ENCODE data around the gene C12orf42. TPM values are rescaled to one million over a fixed set of nuclear protein-coding genes. Genes with fewer than 3 reads are reported as not detected.

Gene C12orf42
- not detected for total RNA-seq

- no peak for TF ChIP-seq POLR2A (IDR thresholded peaks at IDR 0.05)
- TF ChIP-seq, protein P1, sequence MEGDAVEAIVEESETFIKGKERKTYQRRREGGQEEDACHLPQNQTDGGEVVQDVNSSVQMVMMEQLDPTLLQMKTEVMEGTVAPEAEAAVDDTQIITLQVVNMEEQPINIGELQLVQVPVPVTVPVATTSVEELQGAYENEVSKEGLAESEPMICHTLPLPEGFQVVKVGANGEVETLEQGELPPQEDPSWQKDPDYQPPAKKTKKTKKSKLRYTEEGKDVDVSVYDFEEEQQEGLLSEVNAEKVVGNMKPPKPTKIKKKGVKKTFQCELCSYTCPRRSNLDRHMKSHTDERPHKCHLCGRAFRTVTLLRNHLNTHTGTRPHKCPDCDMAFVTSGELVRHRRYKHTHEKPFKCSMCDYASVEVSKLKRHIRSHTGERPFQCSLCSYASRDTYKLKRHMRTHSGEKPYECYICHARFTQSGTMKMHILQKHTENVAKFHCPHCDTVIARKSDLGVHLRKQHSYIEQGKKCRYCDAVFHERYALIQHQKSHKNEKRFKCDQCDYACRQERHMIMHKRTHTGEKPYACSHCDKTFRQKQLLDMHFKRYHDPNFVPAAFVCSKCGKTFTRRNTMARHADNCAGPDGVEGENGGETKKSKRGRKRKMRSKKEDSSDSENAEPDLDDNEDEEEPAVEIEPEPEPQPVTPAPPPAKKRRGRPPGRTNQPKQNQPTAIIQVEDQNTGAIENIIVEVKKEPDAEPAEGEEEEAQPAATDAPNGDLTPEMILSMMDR (IDR thresholded peaks at IDR 0.05): no peak
- intact Hi-C loops (cut with DNase I; ENCODE audit: low total_unique reads): no loop called here
- no peak for DNase-seq (ENCODE audit: low spot score in 2 of 2)
- H3K4me3 ChIP-seq (ENCODE audit: low read depth, poor library complexity, severe bottlenecking): no peak within 1 kb of the TSS
- WGBS, 2 donors: 1 to 2% methylated on average over 38 to 43 of the region's 77 CpGs
Measured at GRCh38 chr12:103495469-103496456, at the start of gene C12orf42. Gene C12orf42, minus strand, starts transcription at chr12:103495968. Its CDS starts 17,542 bp downstream, at chr12:103478426.

DNA sequence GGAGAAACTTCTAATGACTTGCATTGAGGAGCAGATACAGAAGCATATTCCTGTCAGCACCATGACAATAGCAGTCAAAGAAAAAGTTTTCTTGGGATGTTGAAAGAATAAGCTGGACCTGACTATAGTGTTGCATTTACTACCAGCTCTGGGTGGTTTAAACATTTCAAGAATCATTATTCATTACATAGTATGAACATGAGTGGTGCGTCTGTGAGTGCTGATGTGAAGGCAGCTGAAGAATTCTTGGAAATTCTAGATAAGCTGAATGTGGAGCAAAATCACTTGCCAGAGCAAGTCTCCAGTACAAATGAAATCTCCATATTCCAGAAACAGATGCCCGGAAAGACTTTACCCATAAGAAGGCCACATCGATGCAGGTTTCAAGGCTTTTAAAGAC, 46.3 kb upstream of the C12orf42 start:
- TF ChIP-seq, protein P1 (IDR thresholded peaks at IDR 0.05): no peak
- TF ChIP-seq POLR2A (IDR thresholded peaks at IDR 0.05): no peak
- DNase-seq (ENCODE audit: low spot score in 2 of 2): no peak
- 88% methylated on average over 3 of the region's 3 CpGs for WGBS, 2 donors
- H3K4me3 ChIP-seq (ENCODE audit: low read depth, poor library complexity, severe bottlenecking): no peak overlapping the region
- intact Hi-C loops (cut with DNase I; ENCODE audit: low total_unique reads): no loop called here

- WGBS, 2 donors: 53 to 61% methylated on average over 3 of the region's 3 CpGs
- intact Hi-C loops (cut with DNase I; ENCODE audit: low total_unique reads): no loop called here
- H3K4me3 ChIP-seq (ENCODE audit: low read depth, poor library complexity, severe bottlenecking): no peak overlapping the region
- no peak for DNase-seq (ENCODE audit: low spot score in 2 of 2)
- TF ChIP-seq, protein P1 (IDR thresholded peaks at IDR 0.05): no peak
- no peak for TF ChIP-seq POLR2A (IDR thresholded peaks at IDR 0.05)
Measured at GRCh38 chr12:103540319-103540718, 44.6 kb upstream of the C12orf42 start.

DNA sequence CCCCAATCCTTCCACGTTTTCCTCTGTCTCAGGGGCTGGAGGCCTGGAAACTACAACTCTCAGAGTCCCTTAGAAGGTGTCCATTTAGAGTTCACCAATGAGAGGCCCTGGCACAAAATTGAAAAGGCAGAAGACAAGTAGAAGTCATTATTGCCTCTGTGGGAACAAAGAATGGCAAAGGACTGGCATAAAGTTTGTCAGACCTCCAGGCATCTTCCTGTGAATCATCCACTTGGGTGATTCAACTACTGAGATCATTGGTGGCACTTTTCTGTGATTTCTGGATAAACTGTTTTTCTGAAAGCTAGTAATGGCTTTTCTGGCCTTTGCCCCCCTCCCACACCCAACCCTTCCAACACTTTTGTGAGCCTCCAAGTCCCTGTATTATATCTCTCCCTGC, 42.6 kb upstream of the C12orf42 start:
- no peak for DNase-seq (ENCODE audit: low spot score in 2 of 2)
- 46 to 56% methylated on average over 1 of the region's 1 CpG for WGBS, 2 donors
- no peak for TF ChIP-seq POLR2A (IDR thresholded peaks at IDR 0.05)
- TF ChIP-seq, protein P1 (IDR thresholded peaks at IDR 0.05): no peak
- no peak overlapping the region for H3K4me3 ChIP-seq (ENCODE audit: low read depth, poor library complexity, severe bottlenecking)
- intact Hi-C loops (cut with DNase I; ENCODE audit: low total_unique reads): no loop called here

- TF ChIP-seq, protein P1 (IDR thresholded peaks at IDR 0.05): no peak
- no peak for TF ChIP-seq POLR2A (IDR thresholded peaks at IDR 0.05)
- 27 to 35% methylated on average over 15 of the region's 15 CpGs for WGBS, 2 donors
- H3K4me3 ChIP-seq (ENCODE audit: low read depth, poor library complexity, severe bottlenecking): no peak overlapping the region
- no peak for DNase-seq (ENCODE audit: low spot score in 2 of 2)
- intact Hi-C loops (cut with DNase I; ENCODE audit: low total_unique reads): no loop called here
Measured at GRCh38 chr12:103530307-103531066, 34.7 kb upstream of the C12orf42 start.

All from lower leg skin (tissue), 4 donors.